A549 (cell line): Measurements from ENCODE around the gene ACVRL1. TPM values are rescaled to one million over a fixed set of nuclear protein-coding genes. Genes with fewer than 3 reads are reported as not detected.
A peak's percentile ranks its signal among the peaks of the same experiment; 100 is the strongest.

Experiments used
- ATAC-seq, 2 experiments: fragments of 200-7000 bp in 1 of 2; fragments of >200 bp in 1 of 2; cut with Nextera tagmentation in 1 of 2; cut with Tn5 transposase in 1 of 2; 3 replicates each; pipeline versions ENCODE4 v1.8.0 to v1.9.1; 2018 to 2020; ENCODE audit warnings: mild to moderate bottlenecking in 1 of 2, moderate library complexity in 1 of 2
- CTCF ChIA-PET: fragments of 300-600 bp; sonication (Branson Sonifier 250); formaldehyde crosslinking; extraction: SDS; loops from one replicate; lab custom pipeline; 2021; ENCODE audit warnings: antibody characterized with exemption, inconsistent platforms; lab: Yijun Ruan, JAX
- POLR2A ChIA-PET: fragments of 350-600 bp; formaldehyde crosslinking; extraction: SDS; loops from one replicate; lab custom pipeline; 2021; ENCODE audit warnings: antibody characterized with exemption, inconsistent platforms; lab: Yijun Ruan, JAX
- DNase-seq, 2 experiments: peaks; one replicate each; pipeline versions ENCODE4 v3.0.0 to v3.0.0-alpha.2; 2011 to 2016; ENCODE audit warnings: low read depth in 1 of 2, low spot score in 1 of 2
- FAIRE-seq: peaks from 2 replicates; lab custom pipeline; 2011; peaks lifted over from hg19 to GRCh38; lab: Jason Lieb, UNC
- H3K27ac ChIP-seq, 2 experiments: fragments of >200 bp; sonication (Bioruptor Twin); formaldehyde crosslinking; 3 replicates each; pipeline ENCODE4 v1.5.1; 2016 to 2017
- H3K4me1 ChIP-seq: fragments of >200 bp; sonication (Bioruptor Twin); formaldehyde crosslinking; 3 replicates; pipeline ENCODE4 v1.6.1; 2016
- H3K4me2 ChIP-seq: fragments of >200 bp; sonication (Bioruptor Twin); formaldehyde crosslinking; 3 replicates; pipeline ENCODE4 v1.6.1; 2016
- H3K4me3 ChIP-seq: fragments of >200 bp; sonication (Bioruptor Twin); formaldehyde crosslinking; 3 replicates; pipeline ENCODE4 v1.5.1; 2016
- H3K9me3 ChIP-seq: fragments of >200 bp; sonication (Bioruptor Twin); formaldehyde crosslinking; 3 replicates; pipeline ENCODE4 v1.6.1; 2016
- BHLHE40 ChIP-seq: IDR thresholded peaks from 2 replicates; pipeline ENCODE4 v1.6.1; 2012; ENCODE audit warnings: low read depth, low read length, inconsistent platforms
- CTCF ChIP-seq: fragments of >200 bp; sonication (Bioruptor Twin); formaldehyde crosslinking; IDR thresholded peaks from 3 replicates; pipeline ENCODE4 v1.5.1; 2016
- HEYL ChIP-seq: fragments of 250-450 bp; sonication (Bioruptor Pico); IDR thresholded peaks from 2 replicates; pipeline ENCODE4 v1.8.0; 2021; ENCODE audit warnings: mild to moderate bottlenecking, moderate library complexity
- HOXB13 ChIP-seq: fragments of 250-450 bp; sonication (Bioruptor Pico); IDR thresholded peaks from 2 replicates; pipeline ENCODE4 v1.5.0; 2020; ENCODE audit warnings: low read depth, mild to moderate bottlenecking, moderate library complexity
- JUN ChIP-seq, 2 experiments: fragments of >200 bp; sonication (Bioruptor Twin); formaldehyde crosslinking; IDR thresholded peaks; 2 replicates in 1 of 2; 3 replicates in 1 of 2; pipeline ENCODE4 v1.6.1; 2016 to 2017
- PHF8 ChIP-seq: fragments of 200-600 bp; sonication (generic); IDR thresholded peaks from 2 replicates; pipeline ENCODE4 v1.6.1; 2016; ENCODE audit warnings: low read depth, mild to moderate bottlenecking, antibody characterized with exemption, moderate library complexity, borderline replicate concordance
- POLR2A ChIP-seq: IDR thresholded peaks from 2 replicates; pipeline ENCODE4 v1.6.1; 2012; ENCODE audit warnings: mild to moderate bottlenecking, low read length
- RARB ChIP-seq: fragments of 250-450 bp; sonication (Bioruptor Pico); IDR thresholded peaks from 2 replicates; pipeline ENCODE4 v1.8.0; 2021; ENCODE audit warnings: mild to moderate bottlenecking, moderate library complexity
- TP53 ChIP-seq: fragments of 250-450 bp; sonication (Bioruptor Pico); IDR thresholded peaks from 2 replicates; pipeline ENCODE4 v1.5.0; 2021; ENCODE audit warnings: mild to moderate bottlenecking, moderate library complexity
- ZC3H11A ChIP-seq: fragments of 450-650 bp; IDR thresholded peaks from 2 replicates; pipeline ENCODE4 v1.6.1; 2014; ENCODE audit warnings: antibody characterized with exemption, mild to moderate bottlenecking
- ZNF302 ChIP-seq: fragments of 250-450 bp; sonication (Bioruptor Pico); IDR thresholded peaks from 2 replicates; pipeline ENCODE4 v1.9.0; 2021; ENCODE audit warnings: inconsistent platforms, mild to moderate bottlenecking, moderate library complexity
- ZSCAN20 ChIP-seq: fragments of 250-450 bp; sonication (Bioruptor Pico); IDR thresholded peaks from 2 replicates; pipeline ENCODE4 v1.8.0; 2022; ENCODE audit warnings: mild to moderate bottlenecking, moderate library complexity
- WGBS: methylation state at CpG from one replicate; pipeline ENCODE4 v1.1.6; 2017; ENCODE audit errors: missing lambda C conversion rate; 5-methylcytosine and 5-hydroxymethylcytosine counted together
- polyA plus RNA-seq, 4 experiments: library from polyadenylated mRNA; depleted of rRNA in 3 of 4; stranded (reverse); fragments of >200 nt; fragmentation: RNase III in 1 of 4; extraction: RNeasy Plus Mini Kit Qiagen cat#74134 plus additional on column Dnase treatment in 1 of 4; gene quantifications; 2 replicates in 3 of 4; 3 replicates in 1 of 4; pipeline ENCODE4 v1.2.3, GENCODE V29; 2011 to 2017
- TF ChIP-seq, protein P1 (sequence below): IDR thresholded peaks from 2 replicates; pipeline ENCODE4 v1.6.1; 2012; ENCODE audit warnings: low read depth, borderline replicate concordance
- TF ChIP-seq, protein P2 (sequence below): fragments of 200-600 bp; sonication (generic); IDR thresholded peaks from 2 replicates; pipeline ENCODE4 v1.6.1; 2016; ENCODE audit warnings: antibody characterized with exemption, mild to moderate bottlenecking, moderate library complexity
- TF ChIP-seq, protein P3 (sequence below): IDR thresholded peaks from 2 replicates; pipeline ENCODE4 v1.6.1; 2012

ACVRL1 gene
- polyA plus RNA-seq, 2 of the 4 experiments (the other 2 are of a cell fraction), result 0.03 TPM; not detected in 1

- Histone ChIP-seq H3K4me1 (peaks cover 33% of the 10 kb centered on the region), H3K9me3 (no peaks in the 10 kb centered on the region), H3K4me3 (peak within 1 kb of the TSS; percentile 99), H3K27ac (peak within 1 kb of the TSS; percentile 96 to 99), H3K4me2 (peak within 1 kb of the TSS; percentile 89)
- DNase-seq (peak; percentile 55 to 90), FAIRE-seq (no peak), ATAC-seq (peak; percentile 88 to 92)
- TF ChIP-seq, protein P1, sequence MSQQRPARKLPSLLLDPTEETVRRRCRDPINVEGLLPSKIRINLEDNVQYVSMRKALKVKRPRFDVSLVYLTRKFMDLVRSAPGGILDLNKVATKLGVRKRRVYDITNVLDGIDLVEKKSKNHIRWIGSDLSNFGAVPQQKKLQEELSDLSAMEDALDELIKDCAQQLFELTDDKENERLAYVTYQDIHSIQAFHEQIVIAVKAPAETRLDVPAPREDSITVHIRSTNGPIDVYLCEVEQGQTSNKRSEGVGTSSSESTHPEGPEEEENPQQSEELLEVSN, result peak; percentile 85
- TF ChIP-seq, protein P2, sequence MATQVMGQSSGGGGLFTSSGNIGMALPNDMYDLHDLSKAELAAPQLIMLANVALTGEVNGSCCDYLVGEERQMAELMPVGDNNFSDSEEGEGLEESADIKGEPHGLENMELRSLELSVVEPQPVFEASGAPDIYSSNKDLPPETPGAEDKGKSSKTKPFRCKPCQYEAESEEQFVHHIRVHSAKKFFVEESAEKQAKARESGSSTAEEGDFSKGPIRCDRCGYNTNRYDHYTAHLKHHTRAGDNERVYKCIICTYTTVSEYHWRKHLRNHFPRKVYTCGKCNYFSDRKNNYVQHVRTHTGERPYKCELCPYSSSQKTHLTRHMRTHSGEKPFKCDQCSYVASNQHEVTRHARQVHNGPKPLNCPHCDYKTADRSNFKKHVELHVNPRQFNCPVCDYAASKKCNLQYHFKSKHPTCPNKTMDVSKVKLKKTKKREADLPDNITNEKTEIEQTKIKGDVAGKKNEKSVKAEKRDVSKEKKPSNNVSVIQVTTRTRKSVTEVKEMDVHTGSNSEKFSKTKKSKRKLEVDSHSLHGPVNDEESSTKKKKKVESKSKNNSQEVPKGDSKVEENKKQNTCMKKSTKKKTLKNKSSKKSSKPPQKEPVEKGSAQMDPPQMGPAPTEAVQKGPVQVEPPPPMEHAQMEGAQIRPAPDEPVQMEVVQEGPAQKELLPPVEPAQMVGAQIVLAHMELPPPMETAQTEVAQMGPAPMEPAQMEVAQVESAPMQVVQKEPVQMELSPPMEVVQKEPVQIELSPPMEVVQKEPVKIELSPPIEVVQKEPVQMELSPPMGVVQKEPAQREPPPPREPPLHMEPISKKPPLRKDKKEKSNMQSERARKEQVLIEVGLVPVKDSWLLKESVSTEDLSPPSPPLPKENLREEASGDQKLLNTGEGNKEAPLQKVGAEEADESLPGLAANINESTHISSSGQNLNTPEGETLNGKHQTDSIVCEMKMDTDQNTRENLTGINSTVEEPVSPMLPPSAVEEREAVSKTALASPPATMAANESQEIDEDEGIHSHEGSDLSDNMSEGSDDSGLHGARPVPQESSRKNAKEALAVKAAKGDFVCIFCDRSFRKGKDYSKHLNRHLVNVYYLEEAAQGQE, result no peak
- no peak for TF ChIP-seq ZSCAN20
- TF ChIP-seq HEYL (CRISPR knock-in tag), result no peak
- TF ChIP-seq POLR2A, result peak; percentile 46; the same call in 1 of the 2 replicates
- no peak for TF ChIP-seq ZC3H11A
- 0 out of 2 replicates have a peak, but pooled peaks have one; percentile 37 for TF ChIP-seq TP53 (CRISPR knock-in tag)
- no peak for TF ChIP-seq ZNF302 (CRISPR knock-in tag)
- peak in 1 of 2 experiments; percentile 61; a peak in 1 of 5 replicates for TF ChIP-seq JUN (IDR thresholded peaks at IDR 0.05)
- TF ChIP-seq HOXB13 (CRISPR knock-in tag), result peak; percentile 33; the same call in 1 of the 2 replicates
- peak; percentile 65; the same call in 1 of the 2 replicates for TF ChIP-seq BHLHE40
- TF ChIP-seq, protein P3, sequence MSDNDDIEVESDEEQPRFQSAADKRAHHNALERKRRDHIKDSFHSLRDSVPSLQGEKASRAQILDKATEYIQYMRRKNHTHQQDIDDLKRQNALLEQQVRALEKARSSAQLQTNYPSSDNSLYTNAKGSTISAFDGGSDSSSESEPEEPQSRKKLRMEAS, result peak; percentile 88
- POLR2A ChIA-PET, result no interaction called here
- WGBS, result 2% methylated on average over 20 of the region's 86 CpGs
- CTCF ChIA-PET, result interaction anchor here (1.5 to 2.6 kb wide), 3 partner anchors 19 to 131 kb away, joined by 4 to 8 read pairs (median 8); no protein-coding TSS in a partner anchor
These were observed 44.0 kb downstream of the ACVRL1 start, which contains the start of gene ACVR1B for GRCh38 chr12:51951199-51951842. ACVR1B (plus strand) TSS chr12:51951699; CDS start chr12:51951744, 45 bp downstream.

DNA sequence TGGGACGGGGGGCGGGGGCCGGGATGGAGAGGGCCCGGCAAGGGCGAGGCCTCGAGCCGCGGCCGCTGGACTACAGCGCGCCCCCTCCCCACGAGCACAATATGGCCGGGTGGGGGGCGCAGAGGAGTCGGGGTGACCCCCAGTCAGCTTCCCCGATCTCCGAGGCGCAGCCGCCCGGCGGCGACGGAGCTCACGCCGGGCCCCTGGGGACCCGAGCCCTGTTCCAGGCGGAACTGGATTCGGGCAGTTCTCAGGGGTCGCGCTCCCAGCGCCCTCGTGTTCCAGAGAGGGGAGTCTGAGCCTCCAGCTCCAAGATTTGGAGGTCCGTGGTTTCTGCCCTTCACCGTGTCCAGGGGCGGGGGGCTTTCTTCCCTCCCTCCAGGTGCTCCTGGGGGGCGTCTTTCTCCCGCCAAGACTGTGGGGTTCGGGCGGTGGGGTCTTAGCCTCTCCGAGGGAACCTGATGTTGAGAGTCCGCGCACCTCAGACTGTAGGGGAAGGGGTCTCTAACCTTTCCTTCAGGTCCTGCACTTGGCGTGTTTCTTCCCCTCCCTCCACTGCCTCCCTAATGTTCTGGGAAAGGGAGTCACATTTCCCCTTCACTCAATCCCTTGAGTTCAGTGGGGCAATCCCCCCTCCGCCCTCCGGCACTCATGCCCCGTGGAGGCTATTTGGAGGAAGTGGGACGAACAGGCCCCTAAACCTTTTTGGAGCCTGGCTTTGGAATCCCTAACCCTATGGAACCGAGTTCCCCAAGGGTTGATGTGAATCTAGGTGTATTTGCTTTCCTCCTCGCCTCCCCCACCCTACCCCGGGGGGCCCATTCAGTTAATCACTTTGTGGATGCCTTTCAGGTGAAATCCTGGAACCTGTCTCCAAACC is 44.8 kb downstream of the ACVRL1 start:
- Histone ChIP-seq H3K4me3 (peak overlapping the region; percentile 99), H3K4me1 (peaks cover 33% of the 10 kb centered on the region), H3K27ac (peak overlapping the region; percentile 96 to 99), H3K4me2 (peak overlapping the region; percentile 89), H3K9me3 (0 out of 3 replicates have a peak, but pooled peaks cover 2% of the 10 kb centered on the region)
- POLR2A ChIA-PET, result no interaction called here
- DNase-seq, result no peak
- 8% methylated on average over 14 of the region's 50 CpGs for WGBS
- ATAC-seq, result peak; percentile 3 to 18; a peak in 5 of 6 replicates
- CTCF ChIA-PET, result interaction anchor here (0.6 to 2.1 kb wide), 3 partner anchors 19 to 980 kb away, joined by 3 to 8 read pairs (median 4); no protein-coding TSS in a partner anchor
- no peak for FAIRE-seq
- 0 out of 3 replicates have a peak, but pooled peaks have one; percentile 7 for TF ChIP-seq CTCF
- no peak for TF ChIP-seq RARB (CRISPR knock-in tag)
- peak; percentile 68; the same call in 1 of the 2 replicates for TF ChIP-seq PHF8
